Right lobe of liver (tissue), 6 donors: ENCODE measurements around the gene EIF4G3. TPM values are rescaled to one million over a fixed set of nuclear protein-coding genes. Genes with fewer than 3 reads are reported as not detected.

Experiments used
- ATAC-seq, 4 donors: fragments of 200-7000 bp; cut with Tn5 transposase; one replicate each; pipeline ENCODE4 v1.9.1; 2020; ENCODE audit warnings: mild to moderate bottlenecking in 4 of 4, moderate library complexity in 4 of 4
- DNase-seq, 3 donors: peaks; one replicate each; pipeline ENCODE4 v3.0.0-alpha.2; 2020
- H3K27ac ChIP-seq, 3 donors: fragments of 200-600 bp; one replicate each; pipeline ENCODE4 v1.8.0; 2022
- H3K27me3 ChIP-seq, 2 donors: fragments of 200-600 bp; one replicate each; pipeline ENCODE4 v1.8.0; 2022
- H3K36me3 ChIP-seq, 4 donors: fragments of 200-600 bp; sonication (generic) in 1 of 4; one replicate each; pipeline versions ENCODE4 v1.5.1 to v1.8.0; 2017 to 2022; ENCODE audit warnings: control low read depth in 1 of 4
- H3K4me1 ChIP-seq, 4 donors: fragments of 200-600 bp; sonication (generic) in 1 of 4; one replicate each; pipeline versions ENCODE4 v1.5.1 to v1.8.0; 2017 to 2022; ENCODE audit warnings: control low read depth in 1 of 4
- H3K4me3 ChIP-seq, 3 donors: fragments of 200-600 bp; one replicate each; pipeline ENCODE4 v1.8.0; 2022
- H3K9me3 ChIP-seq, 4 donors: fragments of 200-600 bp; sonication (generic) in 1 of 4; one replicate each; pipeline versions ENCODE4 v1.5.1 to v1.8.0; 2017 to 2022; ENCODE audit warnings: control low read depth in 1 of 4
- POLR2A ChIP-seq: fragments of 450-650 bp; IDR thresholded peaks from one replicate; pipeline ENCODE4 v1.6.1; 2017; ENCODE audit warnings: antibody characterized with exemption, mild to moderate bottlenecking
- WGBS: methylation state at CpG from one replicate; pipeline ENCODE4 v1.1.6; 2018; ENCODE audit warnings: low coverage, low lambda C conversion rate; ENCODE audit not compliant: insufficient coverage; ENCODE audit errors: missing lambda C conversion rate; 5-methylcytosine and 5-hydroxymethylcytosine counted together
- intact Hi-C, 2 donors: fragments of 100-400 bp; cut with DNase I; formaldehyde crosslinking; loops; one replicate each; pipeline versions ENCODE4 v1.11.2 to v1.14.1; 2022
- total RNA-seq, 6 experiments: library from RNA; depleted of rRNA in 2 of 6; stranded (reverse); fragments of >200 nt in 2 of 6; fragmentation: NEBNext Ultra II Directional in 3 of 6; extraction: Animal tissue kit (Norgen Biotek cat#: 25700) in 3 of 6; gene quantifications; one replicate each; pipeline versions ENCODE4 v1.1.0 to v1.2.4, GENCODE V29; 2016 to 2023
- TF ChIP-seq, protein P1 (sequence below), 4 donors: fragments of 200-600 bp in 3 of 4; fragments of 450-650 bp in 1 of 4; IDR thresholded peaks; one replicate each; pipeline versions ENCODE4 v1.5.1 to v1.8.0; 2016 to 2022; ENCODE audit warnings: antibody characterized with exemption in 4 of 4, mild to moderate bottlenecking in 2 of 4
- donor health status: DM: no; HTN: yes; CAD: no.
- donor health status: DM: no; HTN: no; CAD: no.
- donor health status: DM: no; HTN: no; CAD: no.
- donor health status: DM: no; HTN: yes; CAD: no.
- donor health status: DM: no; HTN: yes; CAD: no.

EIF4G3 gene
- total RNA-seq, 6 experiments from 2014 or later, result 14.4 to 29.9 (median 23.5) TPM

GRCh38 chr1:21165646-21166045, 11.1 kb downstream of the EIF4G3 start:
- Histone ChIP-seq H3K27me3 (no peaks in the 10 kb centered on the region), H3K4me1 (peaks cover 0 to 19% (median 6%) of the 10 kb centered on the region in 4 donors), H3K9me3 (no peaks in the 10 kb centered on the region), H3K27ac (no peak overlapping the region), H3K4me3 (no peak overlapping the region), H3K36me3 (peaks cover 0 to 6% (median 2%) of the 10 kb centered on the region in 4 donors)
- no peak for TF ChIP-seq POLR2A
- 50% methylated on average over 1 of the region's 1 CpG for WGBS
- ATAC-seq, result no peak
- intact Hi-C loops, result no loop called here
- DNase-seq, result no peak

DNA sequence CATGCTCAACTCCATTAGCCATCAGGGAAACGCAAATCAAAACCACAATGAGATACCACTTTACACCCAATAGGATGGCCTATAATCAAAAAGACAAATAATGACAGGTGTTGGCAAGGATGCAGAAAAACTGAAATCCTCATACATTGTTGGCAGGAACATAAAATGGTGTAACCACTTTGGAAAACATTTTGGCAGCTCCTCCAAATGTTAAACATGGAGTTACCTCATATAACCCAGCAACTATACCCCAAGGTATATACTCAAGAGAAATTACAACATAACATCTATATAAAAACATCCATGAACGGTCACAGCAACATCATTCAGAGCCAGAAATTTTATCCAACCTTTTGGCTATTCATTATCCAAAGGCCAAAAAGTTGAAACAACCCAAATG, 11.6 kb downstream of the EIF4G3 start:
- H3K27ac ChIP-seq, result no peak overlapping the region
- H3K9me3 ChIP-seq, result no peaks in the 10 kb centered on the region
- ATAC-seq, result no peak
- WGBS, result 46% methylated on average over 2 of the region's 2 CpGs
- intact Hi-C loops, result no loop called here
- H3K4me1 ChIP-seq, result peaks cover 0 to 19% (median 6%) of the 10 kb centered on the region in 4 donors
- H3K4me3 ChIP-seq, result no peak overlapping the region
- H3K36me3 ChIP-seq, result peaks cover 0 to 6% (median 0%) of the 10 kb centered on the region in 4 donors
- no peak for DNase-seq
- H3K27me3 ChIP-seq, result no peaks in the 10 kb centered on the region
- TF ChIP-seq, protein P1, sequence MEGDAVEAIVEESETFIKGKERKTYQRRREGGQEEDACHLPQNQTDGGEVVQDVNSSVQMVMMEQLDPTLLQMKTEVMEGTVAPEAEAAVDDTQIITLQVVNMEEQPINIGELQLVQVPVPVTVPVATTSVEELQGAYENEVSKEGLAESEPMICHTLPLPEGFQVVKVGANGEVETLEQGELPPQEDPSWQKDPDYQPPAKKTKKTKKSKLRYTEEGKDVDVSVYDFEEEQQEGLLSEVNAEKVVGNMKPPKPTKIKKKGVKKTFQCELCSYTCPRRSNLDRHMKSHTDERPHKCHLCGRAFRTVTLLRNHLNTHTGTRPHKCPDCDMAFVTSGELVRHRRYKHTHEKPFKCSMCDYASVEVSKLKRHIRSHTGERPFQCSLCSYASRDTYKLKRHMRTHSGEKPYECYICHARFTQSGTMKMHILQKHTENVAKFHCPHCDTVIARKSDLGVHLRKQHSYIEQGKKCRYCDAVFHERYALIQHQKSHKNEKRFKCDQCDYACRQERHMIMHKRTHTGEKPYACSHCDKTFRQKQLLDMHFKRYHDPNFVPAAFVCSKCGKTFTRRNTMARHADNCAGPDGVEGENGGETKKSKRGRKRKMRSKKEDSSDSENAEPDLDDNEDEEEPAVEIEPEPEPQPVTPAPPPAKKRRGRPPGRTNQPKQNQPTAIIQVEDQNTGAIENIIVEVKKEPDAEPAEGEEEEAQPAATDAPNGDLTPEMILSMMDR (IDR thresholded peaks at IDR 0.05), result no peak
- no peak for TF ChIP-seq POLR2A

DNA sequence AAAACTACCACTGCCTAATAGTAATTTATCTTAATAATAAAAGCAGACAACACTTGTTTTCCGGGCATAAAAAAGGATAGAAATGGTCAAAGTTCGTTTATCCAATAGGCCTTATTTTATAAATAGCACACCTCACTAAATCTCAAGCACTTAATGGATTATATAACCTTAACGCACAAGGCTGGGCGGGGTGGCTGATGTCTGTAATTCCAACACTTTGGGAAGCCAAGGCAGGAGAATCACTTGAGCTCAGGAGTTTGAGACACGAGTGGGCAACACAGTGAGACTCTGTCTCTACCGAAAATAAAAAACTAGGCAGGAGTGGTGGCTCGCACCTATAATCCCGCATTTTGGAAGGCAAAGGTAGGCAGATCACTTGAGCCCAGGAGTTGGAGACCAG, 12.4 kb downstream of the EIF4G3 start:
- Histone ChIP-seq H3K36me3 (peaks cover 0 to 6% (median 0%) of the 10 kb centered on the region in 4 donors), H3K9me3 (no peaks in the 10 kb centered on the region), H3K4me1 (peaks cover 0 to 19% (median 6%) of the 10 kb centered on the region in 4 donors), H3K27me3 (no peaks in the 10 kb centered on the region), H3K27ac (no peak overlapping the region), H3K4me3 (no peak overlapping the region)
- intact Hi-C loops, result no loop called here
- ATAC-seq (no peak), DNase-seq (no peak)
- TF ChIP-seq, protein P1 (IDR thresholded peaks at IDR 0.05), result no peak
- no peak for TF ChIP-seq POLR2A
- WGBS, result 86% methylated on average over 8 of the region's 8 CpGs

DNA sequence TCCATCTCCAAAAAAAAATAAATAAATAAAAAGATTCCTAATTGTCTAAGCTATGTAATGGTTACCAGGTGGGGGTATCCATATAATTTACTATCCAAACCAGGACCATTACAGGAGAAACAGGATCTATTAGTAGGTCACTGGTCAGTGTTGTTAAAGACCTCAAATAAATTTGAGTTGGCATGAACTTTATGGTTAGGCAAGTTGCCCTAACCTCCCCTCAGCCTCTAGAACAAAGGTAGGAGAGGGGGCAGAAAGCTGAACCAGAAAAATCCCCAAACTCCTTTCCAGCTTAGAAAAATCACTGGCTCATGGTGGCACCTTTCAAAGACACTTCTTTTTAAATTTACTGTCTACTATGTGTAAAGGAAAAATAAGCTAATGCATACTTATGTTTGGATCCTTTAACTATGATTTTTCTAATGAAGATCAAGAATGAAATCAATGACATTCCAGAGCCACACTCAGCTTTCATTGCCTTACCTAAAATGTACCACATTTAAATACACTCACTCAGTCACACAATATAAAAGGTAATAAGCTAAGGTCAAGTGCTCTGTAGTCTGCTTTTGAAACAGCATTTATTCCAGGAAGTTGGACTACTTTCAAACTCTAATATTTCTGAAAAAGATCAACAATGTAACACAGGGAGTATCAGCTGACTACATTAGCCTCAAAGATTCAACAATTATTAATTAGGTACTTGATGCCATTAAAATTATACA, 13.8 kb downstream of the EIF4G3 start:
- TF ChIP-seq, protein P1 (IDR thresholded peaks at IDR 0.05), result no peak
- TF ChIP-seq POLR2A, result no peak
- Histone ChIP-seq H3K27me3 (no peaks in the 10 kb centered on the region), H3K9me3 (no peaks in the 10 kb centered on the region), H3K36me3 (no peaks in the 10 kb centered on the region), H3K4me1 (peaks cover 0 to 19% (median 6%) of the 10 kb centered on the region in 4 donors), H3K27ac (peak overlapping the region in 1 of 3 donors; percentile 53), H3K4me3 (no peak overlapping the region)
- no peak for DNase-seq
- intact Hi-C loops, result no loop called here
- peak; percentile 54 to 83 (median 74) for ATAC-seq

- 86% methylated on average over 6 of the region's 6 CpGs for WGBS
Observed at GRCh38 chr1:21161842-21162241, 14.9 kb downstream of the EIF4G3 start.

More at GRCh38 chr1:21161842-21162241, 14.9 kb downstream of the EIF4G3 start:
- ATAC-seq (no peak), DNase-seq (no peak)
- intact Hi-C loops, result no loop called here
- Histone ChIP-seq H3K27ac (no peak overlapping the region), H3K36me3 (no peaks in the 10 kb centered on the region), H3K4me1 (peaks cover 0 to 23% (median 8%) of the 10 kb centered on the region in 4 donors), H3K27me3 (no peaks in the 10 kb centered on the region), H3K9me3 (no peaks in the 10 kb centered on the region), H3K4me3 (no peak overlapping the region)
- TF ChIP-seq POLR2A, result no peak
- TF ChIP-seq, protein P1 (IDR thresholded peaks at IDR 0.05), result no peak
